ENCODE results near the gene CEP72. TPM values are rescaled to one million over a fixed set of nuclear protein-coding genes. Genes with fewer than 3 reads are reported as not detected.

Gene CEP72
- polyA plus RNA-seq, 1 of the 3 experiments (the other 2 are of a cell fraction): 4.4 TPM

DNA sequence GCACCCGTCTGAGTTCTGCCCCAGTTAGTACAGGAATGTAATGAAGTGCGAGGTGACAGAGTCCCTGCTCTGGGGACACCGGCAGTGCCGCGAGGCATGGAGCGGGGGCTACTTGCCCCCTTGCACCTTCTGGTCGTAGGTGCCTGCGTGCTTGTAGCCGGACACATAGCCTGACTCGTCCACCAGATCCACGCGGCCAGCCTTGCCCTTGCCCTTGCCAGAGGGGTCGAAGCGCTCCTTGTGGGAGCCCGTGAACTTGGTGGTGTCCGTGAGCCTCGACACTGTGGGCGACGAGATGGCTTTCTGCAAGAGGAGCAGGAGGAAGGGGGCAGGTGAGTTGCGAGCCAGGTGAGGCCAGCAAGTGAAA, 52.8 kb downstream of the CEP72 start:
- peaks cover 0 to 7% of the 10 kb centered on the region in 2 experiments for H3K36me3 ChIP-seq (replicated peaks in 1 of 2; ENCODE audit: control insufficient read depth in 1 of 2, insufficient read depth in 2 of 2, low read length in 1 of 2)
- H3K9me2 ChIP-seq: no peaks in the 10 kb centered on the region
- H3K9ac ChIP-seq: no peak overlapping the region
- 100% methylated on average over 4 of the region's 20 CpGs for WGBS (ENCODE audit: low lambda C conversion rate)
- no peaks in the 10 kb centered on the region for H3F3A ChIP-seq (replicated peaks; ENCODE audit: insufficient read depth)
- no peaks in the 10 kb centered on the region for H3K27me3 ChIP-seq (ENCODE audit: insufficient read depth)
- TF ChIP-seq, protein P1, sequence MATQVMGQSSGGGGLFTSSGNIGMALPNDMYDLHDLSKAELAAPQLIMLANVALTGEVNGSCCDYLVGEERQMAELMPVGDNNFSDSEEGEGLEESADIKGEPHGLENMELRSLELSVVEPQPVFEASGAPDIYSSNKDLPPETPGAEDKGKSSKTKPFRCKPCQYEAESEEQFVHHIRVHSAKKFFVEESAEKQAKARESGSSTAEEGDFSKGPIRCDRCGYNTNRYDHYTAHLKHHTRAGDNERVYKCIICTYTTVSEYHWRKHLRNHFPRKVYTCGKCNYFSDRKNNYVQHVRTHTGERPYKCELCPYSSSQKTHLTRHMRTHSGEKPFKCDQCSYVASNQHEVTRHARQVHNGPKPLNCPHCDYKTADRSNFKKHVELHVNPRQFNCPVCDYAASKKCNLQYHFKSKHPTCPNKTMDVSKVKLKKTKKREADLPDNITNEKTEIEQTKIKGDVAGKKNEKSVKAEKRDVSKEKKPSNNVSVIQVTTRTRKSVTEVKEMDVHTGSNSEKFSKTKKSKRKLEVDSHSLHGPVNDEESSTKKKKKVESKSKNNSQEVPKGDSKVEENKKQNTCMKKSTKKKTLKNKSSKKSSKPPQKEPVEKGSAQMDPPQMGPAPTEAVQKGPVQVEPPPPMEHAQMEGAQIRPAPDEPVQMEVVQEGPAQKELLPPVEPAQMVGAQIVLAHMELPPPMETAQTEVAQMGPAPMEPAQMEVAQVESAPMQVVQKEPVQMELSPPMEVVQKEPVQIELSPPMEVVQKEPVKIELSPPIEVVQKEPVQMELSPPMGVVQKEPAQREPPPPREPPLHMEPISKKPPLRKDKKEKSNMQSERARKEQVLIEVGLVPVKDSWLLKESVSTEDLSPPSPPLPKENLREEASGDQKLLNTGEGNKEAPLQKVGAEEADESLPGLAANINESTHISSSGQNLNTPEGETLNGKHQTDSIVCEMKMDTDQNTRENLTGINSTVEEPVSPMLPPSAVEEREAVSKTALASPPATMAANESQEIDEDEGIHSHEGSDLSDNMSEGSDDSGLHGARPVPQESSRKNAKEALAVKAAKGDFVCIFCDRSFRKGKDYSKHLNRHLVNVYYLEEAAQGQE (IDR thresholded peaks at IDR 0.05; ENCODE audit: low read depth, low read length): no peak
- TF ChIP-seq, protein P2, sequence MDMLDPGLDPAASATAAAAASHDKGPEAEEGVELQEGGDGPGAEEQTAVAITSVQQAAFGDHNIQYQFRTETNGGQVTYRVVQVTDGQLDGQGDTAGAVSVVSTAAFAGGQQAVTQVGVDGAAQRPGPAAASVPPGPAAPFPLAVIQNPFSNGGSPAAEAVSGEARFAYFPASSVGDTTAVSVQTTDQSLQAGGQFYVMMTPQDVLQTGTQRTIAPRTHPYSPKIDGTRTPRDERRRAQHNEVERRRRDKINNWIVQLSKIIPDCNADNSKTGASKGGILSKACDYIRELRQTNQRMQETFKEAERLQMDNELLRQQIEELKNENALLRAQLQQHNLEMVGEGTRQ (IDR thresholded peaks at IDR 0.05; ENCODE audit: borderline replicate concordance, low read depth, low read length): no peak
- TF ChIP-seq FOXJ3 (CRISPR knock-in tag; IDR thresholded peaks at IDR 0.05) (no peak), ELF1 (IDR thresholded peaks at IDR 0.05) (no peak), RAD21 (IDR thresholded peaks at IDR 0.05; ENCODE audit: low read length) (no peak), CHD2 (IDR thresholded peaks at IDR 0.05; ENCODE audit: low read length, partially characterized antibody) (no peak), GATA2 (CRISPR knock-in tag; IDR thresholded peaks at IDR 0.05) (no peak), SIN3A (IDR thresholded peaks at IDR 0.05; ENCODE audit: borderline replicate concordance, low read depth, low read length) (no peak), TAF1 (IDR thresholded peaks at IDR 0.05; ENCODE audit: borderline replicate concordance, low read depth, low read length) (no peak), FOXM1 (IDR thresholded peaks at IDR 0.05; ENCODE audit: low read depth) (no peak), EZH2phosphoT487 (IDR thresholded peaks at IDR 0.05; ENCODE audit: borderline replicate concordance, low read depth) (no peak), TEAD4 (IDR thresholded peaks at IDR 0.05; ENCODE audit: borderline replicate concordance, insufficient read depth) (no peak), RXRA (IDR thresholded peaks at IDR 0.05; ENCODE audit: borderline replicate concordance, low read depth) (no peak), YY1 (IDR thresholded peaks at IDR 0.05; ENCODE audit: low read depth) (no peak), JUND (IDR thresholded peaks at IDR 0.05) (no peak)
- TF ChIP-seq, protein P3, sequence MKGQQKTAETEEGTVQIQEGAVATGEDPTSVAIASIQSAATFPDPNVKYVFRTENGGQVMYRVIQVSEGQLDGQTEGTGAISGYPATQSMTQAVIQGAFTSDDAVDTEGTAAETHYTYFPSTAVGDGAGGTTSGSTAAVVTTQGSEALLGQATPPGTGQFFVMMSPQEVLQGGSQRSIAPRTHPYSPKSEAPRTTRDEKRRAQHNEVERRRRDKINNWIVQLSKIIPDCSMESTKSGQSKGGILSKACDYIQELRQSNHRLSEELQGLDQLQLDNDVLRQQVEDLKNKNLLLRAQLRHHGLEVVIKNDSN (IDR thresholded peaks at IDR 0.05; ENCODE audit: borderline replicate concordance, low read depth): no peak
- TF ChIP-seq, protein P4, sequence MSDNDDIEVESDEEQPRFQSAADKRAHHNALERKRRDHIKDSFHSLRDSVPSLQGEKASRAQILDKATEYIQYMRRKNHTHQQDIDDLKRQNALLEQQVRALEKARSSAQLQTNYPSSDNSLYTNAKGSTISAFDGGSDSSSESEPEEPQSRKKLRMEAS (IDR thresholded peaks at IDR 0.05; ENCODE audit: low read depth): no peak
- TF ChIP-seq, protein P5, sequence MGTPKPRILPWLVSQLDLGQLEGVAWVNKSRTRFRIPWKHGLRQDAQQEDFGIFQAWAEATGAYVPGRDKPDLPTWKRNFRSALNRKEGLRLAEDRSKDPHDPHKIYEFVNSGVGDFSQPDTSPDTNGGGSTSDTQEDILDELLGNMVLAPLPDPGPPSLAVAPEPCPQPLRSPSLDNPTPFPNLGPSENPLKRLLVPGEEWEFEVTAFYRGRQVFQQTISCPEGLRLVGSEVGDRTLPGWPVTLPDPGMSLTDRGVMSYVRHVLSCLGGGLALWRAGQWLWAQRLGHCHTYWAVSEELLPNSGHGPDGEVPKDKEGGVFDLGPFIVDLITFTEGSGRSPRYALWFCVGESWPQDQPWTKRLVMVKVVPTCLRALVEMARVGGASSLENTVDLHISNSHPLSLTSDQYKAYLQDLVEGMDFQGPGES (IDR thresholded peaks at IDR 0.05; ENCODE audit: low read depth, low read length): no peak
- ChIA-PET CTCF (no interaction called here), POLR2A (no interaction called here)
- DNase-seq: no peak
- H3K9me3 ChIP-seq: no peaks in the 10 kb centered on the region
- no peak overlapping the region for H3K27ac ChIP-seq (ENCODE audit: low read depth in 2 of 2, low read length in 1 of 2)
- no peaks in the 10 kb centered on the region for H4K20me1 ChIP-seq (ENCODE audit: insufficient read depth)
- no peak overlapping the region for H3K4me2 ChIP-seq
- no peaks in the 10 kb centered on the region for H3K79me2 ChIP-seq (ENCODE audit: insufficient read depth)
- no peak overlapping the region for H3K4me3 ChIP-seq (ENCODE audit: low read depth in 2 of 2, low read length in 1 of 2)
- no peaks in the 10 kb centered on the region for H3K4me1 ChIP-seq (ENCODE audit: control insufficient read depth in 1 of 2, insufficient read depth in 2 of 2, low read depth in 1 of 2, low read length in 1 of 2)
- H2AFZ ChIP-seq (ENCODE audit: low read depth): no peak overlapping the region

All from SK-N-SH (cell line).